ENCODE measurements around the gene ZNF263.

DNA sequence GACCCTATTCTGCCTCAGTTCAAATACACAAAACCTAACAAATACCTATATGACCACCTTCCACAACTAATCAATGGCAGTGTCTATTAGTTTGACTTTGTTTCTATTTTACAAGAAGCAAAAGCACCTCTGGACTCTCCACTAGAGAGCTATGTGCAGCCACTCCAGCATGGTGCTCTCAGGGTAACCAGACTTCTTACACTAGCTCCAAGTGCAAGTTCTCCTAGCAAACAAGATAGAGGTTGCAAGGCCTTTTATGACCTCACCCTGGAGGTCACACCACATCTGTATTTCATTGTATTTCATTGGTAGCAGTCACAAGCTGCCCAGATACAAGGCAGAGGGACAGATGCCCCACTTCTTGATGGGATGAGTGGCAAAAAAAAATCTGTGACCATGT is 8.3 kb upstream of the ZNF263 start:
- TF ChIP-seq, protein P1, sequence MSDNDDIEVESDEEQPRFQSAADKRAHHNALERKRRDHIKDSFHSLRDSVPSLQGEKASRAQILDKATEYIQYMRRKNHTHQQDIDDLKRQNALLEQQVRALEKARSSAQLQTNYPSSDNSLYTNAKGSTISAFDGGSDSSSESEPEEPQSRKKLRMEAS (IDR thresholded peaks at IDR 0.05), result no peak
- TF ChIP-seq, protein P2, sequence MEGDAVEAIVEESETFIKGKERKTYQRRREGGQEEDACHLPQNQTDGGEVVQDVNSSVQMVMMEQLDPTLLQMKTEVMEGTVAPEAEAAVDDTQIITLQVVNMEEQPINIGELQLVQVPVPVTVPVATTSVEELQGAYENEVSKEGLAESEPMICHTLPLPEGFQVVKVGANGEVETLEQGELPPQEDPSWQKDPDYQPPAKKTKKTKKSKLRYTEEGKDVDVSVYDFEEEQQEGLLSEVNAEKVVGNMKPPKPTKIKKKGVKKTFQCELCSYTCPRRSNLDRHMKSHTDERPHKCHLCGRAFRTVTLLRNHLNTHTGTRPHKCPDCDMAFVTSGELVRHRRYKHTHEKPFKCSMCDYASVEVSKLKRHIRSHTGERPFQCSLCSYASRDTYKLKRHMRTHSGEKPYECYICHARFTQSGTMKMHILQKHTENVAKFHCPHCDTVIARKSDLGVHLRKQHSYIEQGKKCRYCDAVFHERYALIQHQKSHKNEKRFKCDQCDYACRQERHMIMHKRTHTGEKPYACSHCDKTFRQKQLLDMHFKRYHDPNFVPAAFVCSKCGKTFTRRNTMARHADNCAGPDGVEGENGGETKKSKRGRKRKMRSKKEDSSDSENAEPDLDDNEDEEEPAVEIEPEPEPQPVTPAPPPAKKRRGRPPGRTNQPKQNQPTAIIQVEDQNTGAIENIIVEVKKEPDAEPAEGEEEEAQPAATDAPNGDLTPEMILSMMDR (IDR thresholded peaks at IDR 0.05; ENCODE audit: low read depth, low read length, missing input control), result no peak
- TF ChIP-seq YY1 (IDR thresholded peaks at IDR 0.05), result no peak
- TF ChIP-seq, protein P3, sequence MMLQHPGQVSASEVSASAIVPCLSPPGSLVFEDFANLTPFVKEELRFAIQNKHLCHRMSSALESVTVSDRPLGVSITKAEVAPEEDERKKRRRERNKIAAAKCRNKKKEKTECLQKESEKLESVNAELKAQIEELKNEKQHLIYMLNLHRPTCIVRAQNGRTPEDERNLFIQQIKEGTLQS (IDR thresholded peaks at IDR 0.05), result no peak
- TF ChIP-seq, protein P4, sequence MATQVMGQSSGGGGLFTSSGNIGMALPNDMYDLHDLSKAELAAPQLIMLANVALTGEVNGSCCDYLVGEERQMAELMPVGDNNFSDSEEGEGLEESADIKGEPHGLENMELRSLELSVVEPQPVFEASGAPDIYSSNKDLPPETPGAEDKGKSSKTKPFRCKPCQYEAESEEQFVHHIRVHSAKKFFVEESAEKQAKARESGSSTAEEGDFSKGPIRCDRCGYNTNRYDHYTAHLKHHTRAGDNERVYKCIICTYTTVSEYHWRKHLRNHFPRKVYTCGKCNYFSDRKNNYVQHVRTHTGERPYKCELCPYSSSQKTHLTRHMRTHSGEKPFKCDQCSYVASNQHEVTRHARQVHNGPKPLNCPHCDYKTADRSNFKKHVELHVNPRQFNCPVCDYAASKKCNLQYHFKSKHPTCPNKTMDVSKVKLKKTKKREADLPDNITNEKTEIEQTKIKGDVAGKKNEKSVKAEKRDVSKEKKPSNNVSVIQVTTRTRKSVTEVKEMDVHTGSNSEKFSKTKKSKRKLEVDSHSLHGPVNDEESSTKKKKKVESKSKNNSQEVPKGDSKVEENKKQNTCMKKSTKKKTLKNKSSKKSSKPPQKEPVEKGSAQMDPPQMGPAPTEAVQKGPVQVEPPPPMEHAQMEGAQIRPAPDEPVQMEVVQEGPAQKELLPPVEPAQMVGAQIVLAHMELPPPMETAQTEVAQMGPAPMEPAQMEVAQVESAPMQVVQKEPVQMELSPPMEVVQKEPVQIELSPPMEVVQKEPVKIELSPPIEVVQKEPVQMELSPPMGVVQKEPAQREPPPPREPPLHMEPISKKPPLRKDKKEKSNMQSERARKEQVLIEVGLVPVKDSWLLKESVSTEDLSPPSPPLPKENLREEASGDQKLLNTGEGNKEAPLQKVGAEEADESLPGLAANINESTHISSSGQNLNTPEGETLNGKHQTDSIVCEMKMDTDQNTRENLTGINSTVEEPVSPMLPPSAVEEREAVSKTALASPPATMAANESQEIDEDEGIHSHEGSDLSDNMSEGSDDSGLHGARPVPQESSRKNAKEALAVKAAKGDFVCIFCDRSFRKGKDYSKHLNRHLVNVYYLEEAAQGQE (IDR thresholded peaks at IDR 0.05), result no peak
- TF ChIP-seq FOXA1 (IDR thresholded peaks at IDR 0.05), result no peak
- TF ChIP-seq TAF1 (conservative IDR thresholded peaks at IDR 0.05), result no peak
